GM21447 (cell line): ENCODE results near the gene TMEM131.
"Not testable (repeated sequence)": the region's sequence is repeated elsewhere in the genome, so short reads cannot be mapped to it uniquely, and the experiment has no call there.

ENCODE experiments used
- ATAC-seq: cut with Tn5 transposase; IDR thresholded peaks from one replicate; pipeline ENCODE4 v1.9.1; 2021; ENCODE audit not compliant: unreplicated experiment

TMEM131 gene

GRCh38 chr2:97714950-97715652, 280.6 kb downstream of the TMEM131 start:
- ATAC-seq: no peak

- no peak for ATAC-seq
Measured at GRCh38 chr2:97714084-97714949, 281.4 kb downstream of the TMEM131 start.

- no peak for ATAC-seq
Measured at GRCh38 chr2:97713296-97714083, 282.3 kb downstream of the TMEM131 start, which contains the start of gene ZAP70. Gene ZAP70 (plus strand): TSS chr2:97713576. CDS start chr2:97724037, 10,461 bp downstream.

DNA sequence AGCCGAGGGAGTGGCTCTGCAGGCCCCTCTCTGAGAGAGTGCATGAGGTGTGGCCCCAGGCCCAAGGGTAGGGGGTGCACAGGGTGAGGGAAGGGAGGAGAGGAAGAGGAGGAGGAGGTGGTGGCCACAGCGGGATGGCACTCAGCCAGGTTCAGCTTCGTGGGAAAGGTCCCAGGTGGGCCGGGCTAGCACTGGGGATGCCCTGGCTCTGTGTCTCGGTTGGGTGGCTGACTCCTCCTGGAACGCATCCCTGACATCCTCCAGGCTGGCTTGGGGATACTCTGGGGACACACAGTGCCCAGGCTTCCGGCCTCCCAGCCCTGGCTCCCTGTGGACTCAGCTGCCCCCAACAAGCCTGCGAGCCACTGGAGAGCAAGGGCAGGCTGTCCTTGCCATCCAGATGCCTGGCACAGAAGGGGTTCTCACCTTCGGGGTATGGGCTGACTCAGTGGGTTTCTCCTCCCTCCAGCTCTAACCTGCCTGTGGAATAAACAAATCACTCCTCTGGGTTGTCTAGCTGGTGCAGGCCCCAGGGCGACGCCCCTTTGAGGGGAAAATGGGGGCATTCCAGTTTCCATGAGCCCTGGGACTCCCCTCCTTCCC, 283.0 kb downstream of the TMEM131 start:
- ATAC-seq: no peak

- not testable (repeated sequence) for ATAC-seq
Measured at GRCh38 chr2:97712175-97712574, 283.6 kb downstream of the TMEM131 start.

GRCh38 chr2:97711394-97711711, 284.4 kb downstream of the TMEM131 start:
- no peak for ATAC-seq

GRCh38 chr2:97708608-97709007, 287.1 kb downstream of the TMEM131 start:
- no peak for ATAC-seq

- ATAC-seq: no peak
Measured at GRCh38 chr2:97708048-97708380, 287.7 kb downstream of the TMEM131 start.

DNA sequence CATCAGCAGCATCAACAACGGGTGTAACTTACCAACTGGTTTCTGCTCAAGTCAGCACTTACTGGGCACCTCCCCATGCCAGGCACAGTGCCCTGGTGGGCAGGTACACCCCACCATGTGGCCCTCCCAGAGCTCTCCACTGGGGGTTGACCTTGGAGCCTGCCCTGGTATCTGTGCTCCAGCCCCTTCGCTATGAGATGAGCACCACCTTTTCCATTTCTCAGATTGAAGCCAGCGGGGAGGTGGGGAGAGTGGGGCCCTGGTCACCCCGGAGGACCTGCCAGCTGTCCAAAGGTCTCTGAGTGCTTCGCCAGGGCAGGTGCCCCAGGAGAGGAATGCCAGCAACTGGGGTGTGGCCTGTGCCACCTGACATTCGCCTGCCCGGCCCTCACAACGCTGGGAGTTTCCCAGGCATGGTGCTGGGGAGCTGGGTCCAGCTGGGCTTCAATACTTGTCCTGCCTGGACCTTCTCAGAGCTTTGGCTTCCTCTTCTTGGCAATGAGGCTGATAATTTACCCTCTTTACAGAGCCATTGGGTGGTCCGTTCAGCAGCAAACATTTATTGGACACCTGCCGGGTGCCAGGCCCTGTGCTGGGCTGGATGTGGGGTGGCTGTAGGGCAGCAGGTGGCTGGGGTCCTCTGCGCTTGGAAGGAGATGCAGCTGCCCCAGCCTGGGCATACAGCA, 288.2 kb downstream of the TMEM131 start:
- no peak for ATAC-seq

DNA sequence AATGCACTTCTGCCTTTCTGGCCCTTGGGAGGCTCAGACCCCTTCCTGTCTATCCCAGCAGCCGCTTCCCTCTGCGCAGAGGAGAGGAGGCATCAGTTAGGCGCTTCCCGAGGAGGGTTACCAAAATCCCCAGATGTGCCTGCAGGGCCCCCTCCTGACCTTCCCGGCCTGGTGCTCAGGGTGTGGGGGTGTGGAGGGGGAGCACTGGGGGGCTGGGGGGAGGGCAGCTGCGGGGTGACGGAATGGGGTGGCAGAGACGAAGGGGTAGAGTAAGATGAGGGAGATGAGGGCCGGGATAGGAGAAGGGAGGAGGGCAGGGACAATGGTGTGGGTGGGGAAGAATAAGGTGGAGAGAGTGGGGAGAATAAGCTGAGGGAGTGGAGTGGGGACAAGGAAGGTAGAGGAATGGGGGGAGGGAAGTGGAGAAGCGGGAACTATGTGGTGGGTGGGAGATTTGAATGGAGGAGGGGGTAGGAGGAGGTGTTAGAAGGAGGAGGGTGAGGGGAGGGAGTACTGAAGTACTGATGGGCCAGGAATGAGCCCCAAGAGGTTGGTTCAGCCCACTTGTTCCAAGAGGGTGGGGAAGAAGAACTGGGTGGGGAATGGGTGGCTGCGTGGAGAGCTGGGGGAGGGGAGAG, 288.9 kb downstream of the TMEM131 start:
- no peak for ATAC-seq
